ENCODE measurements around the gene NLRP7.
"Not testable (repeated sequence)": the region's sequence is repeated elsewhere in the genome, so short reads cannot be mapped to it uniquely, and the experiment has no call there.

DNA sequence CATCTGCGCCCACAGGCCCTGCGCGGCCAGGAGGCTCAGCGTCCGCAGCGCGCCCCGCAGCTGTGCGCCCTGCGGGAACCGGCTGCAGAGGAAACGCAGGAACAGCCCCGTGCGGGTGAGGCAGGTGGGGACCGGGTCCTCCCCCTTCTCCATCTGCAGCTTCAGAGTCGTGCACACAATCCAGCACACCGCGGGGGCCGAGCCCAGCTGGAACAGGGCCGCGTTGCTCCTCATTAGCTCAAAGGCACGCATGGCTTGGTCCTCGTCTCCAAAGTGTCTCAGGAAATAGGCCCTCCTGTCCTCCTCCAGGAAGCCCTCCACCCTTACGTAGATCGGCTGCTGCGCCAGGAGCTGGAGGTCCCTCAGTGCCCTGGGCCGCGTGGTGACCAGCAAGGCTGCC lies 7.8 kb downstream of the NLRP7 start:
- TF ChIP-seq CTCF (IDR thresholded peaks at IDR 0.05; ENCODE audit: insufficient read depth, low read length, poor library complexity, severe bottlenecking); EZH2phosphoT487 (conservative IDR thresholded peaks at IDR 0.05; ENCODE audit: low read length): not testable (repeated sequence)
